Measurements from ENCODE around the gene IMP3. TPM values are rescaled to one million over a fixed set of nuclear protein-coding genes. Genes with fewer than 3 reads are reported as not detected.
A peak's percentile ranks its signal among the peaks of the same experiment; 100 is the strongest.

Gene IMP3
- total RNA-seq (2021; ENCODE audit: unreplicated experiment) (79.9 TPM), Bru-seq, nascent RNA (percentile 59 among the genes with signal in this experiment), BruChase-seq, experiment 1, labeled RNA remaining after a 6-hour chase (percentile 44 among the genes with signal in this experiment), BruChase-seq, experiment 2, labeled RNA remaining after a 2-hour chase (percentile 84 among the genes with signal in this experiment)
- 68.6 and 78.4 TPM in 2 replicates for polyA plus RNA-seq (2012)
- long read RNA-seq, transcript IMP3-202 (1 exons, 1,237 nt), result major isoform, 148 of 152 reads
- long read RNA-seq, partial matches to known transcripts, result 0 of 152 reads
- long read RNA-seq, other reads (novel, unspliced or antisense), result 4 of 152 reads

DNA sequence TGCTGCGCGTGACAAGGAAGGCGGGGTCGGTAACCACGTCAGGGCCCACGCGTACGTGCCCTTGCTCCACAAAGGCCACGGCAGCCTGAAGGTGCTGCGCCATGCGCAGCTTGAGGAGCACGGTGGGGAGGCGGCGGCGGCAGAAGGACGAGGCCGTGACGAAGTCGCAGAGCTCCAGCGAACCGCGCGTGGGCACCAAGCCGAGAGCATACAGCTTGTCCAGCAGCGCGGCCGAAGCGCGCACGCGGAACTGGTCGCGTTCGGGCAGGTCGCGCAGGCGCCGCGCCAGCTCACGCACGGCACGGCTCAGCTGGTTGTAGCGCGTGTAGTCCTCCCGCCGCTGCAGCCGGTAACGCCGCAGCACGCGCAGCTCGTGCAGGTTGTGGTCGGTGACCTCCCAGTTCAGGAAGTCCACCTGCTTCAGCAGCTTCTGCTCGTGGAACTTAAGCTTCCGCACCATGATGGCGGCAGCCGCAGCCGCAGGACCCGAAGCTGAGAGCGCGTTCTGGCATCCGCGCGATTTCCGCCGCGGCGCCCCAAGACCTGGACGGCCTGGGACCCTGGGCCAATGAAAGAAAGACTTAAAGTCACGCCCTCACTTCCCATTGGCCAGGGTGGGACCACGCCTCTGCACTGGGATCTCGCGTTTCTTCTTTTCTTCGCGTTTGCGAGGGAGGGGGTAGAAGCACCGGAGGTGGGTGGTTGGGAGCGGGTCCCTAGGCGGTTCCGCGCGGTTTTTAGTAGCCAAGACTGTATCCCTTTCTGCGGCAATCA lies at the start of gene IMP3:
Gene IMP3, minus strand, starts transcription at position 516 of the 774 bp plus-strand sequence. Its CDS starts 56 bp downstream, at position 460.
- H3K9me2 ChIP-seq (ENCODE audit: insufficient read depth), result no peaks in the 10 kb centered on the region
- DNase-seq (ENCODE audit: low read depth, low spot score) (peak; percentile 95), ATAC-seq (peak; percentile 90)
- peak within 1 kb of the TSS; percentile 95 to 97 for H3K4me3 ChIP-seq (replicated peaks in 1 of 2; ENCODE audit: low read depth in 1 of 2, low read length in 2 of 2)
- ChIA-PET CTCF (interaction anchor here (1.3 to 2.2 kb wide), 7 partner anchors 12 to 272 kb away, joined by 3 to 21 read pairs (median 7); partner anchors contain the start of genes MAN2C1, SIN3A and SNUPN), POLR2A (interaction anchor here (0.6 to 5.1 kb wide), 12 partner anchors 8 to 702 kb away, joined by 3 to 35 read pairs (median 4); partner anchors contain the start of genes COX5A, MAN2C1, SIN3A and SNUPN), RAD21 (ENCODE audit: low non-redundant PET in 1 of 2, low total read pairs in 2 of 2, uncharacterized antibody in 2 of 2, unreplicated experiment in 2 of 2) (interaction anchor here (1.1 to 2.0 kb wide), 5 partner anchors 184 to 272 kb away, joined by 3 to 8 read pairs (median 3); partner anchors contain the start of gene MAN2C1 (in 1 of the 2))
- H3K27ac ChIP-seq (ENCODE audit: low read depth, low read length), result peak within 1 kb of the TSS; percentile 97
- H3K36me3 ChIP-seq (ENCODE audit: control insufficient read depth in 1 of 2, insufficient read depth in 2 of 2, low read length in 2 of 2), result 0 out of 4 replicates have a peak, but pooled peaks cover 0 to 5% of the 10 kb centered on the region in 2 experiments
- no peak within 1 kb of the TSS for H2AFZ ChIP-seq (ENCODE audit: low read depth, low read length, poor library complexity, severe bottlenecking)
- H3K79me2 ChIP-seq (ENCODE audit: insufficient read depth, low read length), result peaks cover 36% of the 10 kb centered on the region
- peak within 1 kb of the TSS; percentile 98 for H3K9ac ChIP-seq (ENCODE audit: low read length)
- H3K4me2 ChIP-seq (ENCODE audit: low read length), result peak within 1 kb of the TSS; percentile 98
- no peaks in the 10 kb centered on the region for H3K27me3 ChIP-seq (ENCODE audit: insufficient read depth, low read length)
- H3K9me3 ChIP-seq (ENCODE audit: control insufficient read depth in 1 of 2, insufficient read depth in 1 of 2, low read depth in 1 of 2, low read length in 2 of 2), result no peaks in the 10 kb centered on the region
- no TSS peak for BruUV-seq (replicated peaks)
- intact Hi-C loops (cut with micrococcal nuclease), result loop anchor here (1.0 to 2.0 kb wide), 5 partner anchors 15 to 272 kb away; partner anchors contain the start of genes MAN2C1, SIN3A and SNUPN
- H3K4me1 ChIP-seq (ENCODE audit: control insufficient read depth in 1 of 2, insufficient read depth in 2 of 2, low read length in 2 of 2), result peaks cover 12 to 53% of the 10 kb centered on the region in 2 experiments
- H4K20me1 ChIP-seq (ENCODE audit: insufficient read depth), result peaks cover 15% of the 10 kb centered on the region; the same call in 1 of the 2 replicates
- TF ChIP-seq TCF7L2 (IDR thresholded peaks at IDR 0.05; ENCODE audit: borderline replicate concordance, extremely low read depth, insufficient read depth, insufficient read length) (peak; percentile 33), SRF (IDR thresholded peaks at IDR 0.05; ENCODE audit: low read depth) (no peak), REST (IDR thresholded peaks at IDR 0.05; ENCODE audit: low read depth) (no peak), CTCF (IDR thresholded peaks at IDR 0.05 in 2 of 3, conservative IDR thresholded peaks at IDR 0.05 in 1 of 3; ENCODE audit: borderline replicate concordance in 1 of 3, insufficient read depth in 1 of 3, low read depth in 2 of 3, low read length in 2 of 3) (no peak), SIN3A (IDR thresholded peaks at IDR 0.05; ENCODE audit: low read depth) (no peak), ZNF274 (IDR thresholded peaks at IDR 0.05; ENCODE audit: low read depth, low read length) (no peak), JUND (IDR thresholded peaks at IDR 0.05) (no peak), RAD21 (IDR thresholded peaks at IDR 0.05; ENCODE audit: low read depth) (no peak), EZH2 (IDR thresholded peaks at IDR 0.05) (no peak), CEBPB (IDR thresholded peaks at IDR 0.05; ENCODE audit: low read depth) (no peak), CBX3 (IDR thresholded peaks at IDR 0.05; ENCODE audit: low read depth) (no peak), ZFX (IDR thresholded peaks at IDR 0.05) (peak; percentile 56; the same call in 1 of the 2 replicates), SP1 (IDR thresholded peaks at IDR 0.05; ENCODE audit: low read depth) (no peak), MAX (IDR thresholded peaks at IDR 0.05) (no peak), YY1 (IDR thresholded peaks at IDR 0.05; ENCODE audit: extremely low read depth, insufficient replicate concordance, low read depth, low read length) (peak; percentile 84)
- TF ChIP-seq, protein P1, sequence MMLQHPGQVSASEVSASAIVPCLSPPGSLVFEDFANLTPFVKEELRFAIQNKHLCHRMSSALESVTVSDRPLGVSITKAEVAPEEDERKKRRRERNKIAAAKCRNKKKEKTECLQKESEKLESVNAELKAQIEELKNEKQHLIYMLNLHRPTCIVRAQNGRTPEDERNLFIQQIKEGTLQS (IDR thresholded peaks at IDR 0.05), result no peak

Data from HCT116 (cell line).